Uterus (tissue), 4 donors: ENCODE measurements around the gene MTG2. TPM values are rescaled to one million over a fixed set of nuclear protein-coding genes. Genes with fewer than 3 reads are reported as not detected.

Experiments used
- DNase-seq, 2 donors: peaks; one replicate each; pipeline ENCODE4 v3.0.0-alpha.2; 2019 to 2020
- H3K27ac ChIP-seq, 2 donors: fragments of 200-600 bp; sonication (generic); 1 replicate in 1 of 2; 2 replicates in 1 of 2; pipeline ENCODE4 v1.5.1; 2016 to 2018
- H3K27me3 ChIP-seq, 2 donors: fragments of 200-600 bp; sonication (generic); one replicate each; pipeline ENCODE4 v1.5.1; 2018 to 2019; ENCODE audit warnings: control low read depth in 1 of 2
- H3K36me3 ChIP-seq, 2 donors: fragments of 200-600 bp; sonication (generic); one replicate each; pipeline ENCODE4 v1.5.1; 2019; ENCODE audit warnings: control low read depth in 1 of 2
- H3K4me1 ChIP-seq, 2 donors: fragments of 200-600 bp; sonication (generic); one replicate each; pipeline ENCODE4 v1.5.1; 2018 to 2019; ENCODE audit warnings: control low read depth in 1 of 2
- H3K4me3 ChIP-seq, 2 donors: fragments of 200-600 bp; sonication (generic); 1 replicate in 1 of 2; 2 replicates in 1 of 2; pipeline ENCODE4 v1.5.1; 2018 to 2019; ENCODE audit warnings: mild to moderate bottlenecking in 1 of 2
- H3K9me3 ChIP-seq, 2 donors: fragments of 200-600 bp; sonication (generic); one replicate each; pipeline ENCODE4 v1.5.1; 2019; ENCODE audit warnings: control low read depth in 1 of 2
- POLR2A ChIP-seq, 2 donors: fragments of 450-650 bp; IDR thresholded peaks; one replicate each; pipeline ENCODE4 v1.6.1; 2016; ENCODE audit warnings: antibody characterized with exemption in 2 of 2, mild to moderate bottlenecking in 1 of 2, moderate library complexity in 1 of 2
- intact Hi-C: fragments of 100-400 bp; cut with DNase I; formaldehyde crosslinking; loops from one replicate; pipeline ENCODE4 v1.15.1; 2023; ENCODE audit warnings: low total_unique reads
- total RNA-seq, 4 donors: library from RNA; depleted of rRNA in 3 of 4; stranded (reverse); fragments of >200 nt in 3 of 4; gene quantifications; one replicate each; pipeline versions ENCODE4 v1.1.0 to v1.2.4, GENCODE V29; 2014 to 2023
- TF ChIP-seq, protein P1 (sequence below), 4 experiments: fragments of 200-600 bp in 2 of 4; fragments of 450-650 bp in 2 of 4; sonication (generic) in 2 of 4; IDR thresholded peaks; one replicate each; pipeline ENCODE4 v1.5.1; 2016 to 2019; ENCODE audit warnings: antibody characterized with exemption in 4 of 4, mild to moderate bottlenecking in 2 of 4, moderate library complexity in 1 of 4
- donor health status: DM: yes; HTN: yes; CAD: no.

The MTG2 gene
- total RNA-seq, 4 donors from 2014 or later: 0.59 to 38.5 (median 22.7) TPM

- no peak for DNase-seq
- H3K4me1 ChIP-seq: no peaks in the 10 kb centered on the region
Measured at GRCh38 chr20:62208795-62209755, 26.2 kb downstream of the MTG2 start.

DNA sequence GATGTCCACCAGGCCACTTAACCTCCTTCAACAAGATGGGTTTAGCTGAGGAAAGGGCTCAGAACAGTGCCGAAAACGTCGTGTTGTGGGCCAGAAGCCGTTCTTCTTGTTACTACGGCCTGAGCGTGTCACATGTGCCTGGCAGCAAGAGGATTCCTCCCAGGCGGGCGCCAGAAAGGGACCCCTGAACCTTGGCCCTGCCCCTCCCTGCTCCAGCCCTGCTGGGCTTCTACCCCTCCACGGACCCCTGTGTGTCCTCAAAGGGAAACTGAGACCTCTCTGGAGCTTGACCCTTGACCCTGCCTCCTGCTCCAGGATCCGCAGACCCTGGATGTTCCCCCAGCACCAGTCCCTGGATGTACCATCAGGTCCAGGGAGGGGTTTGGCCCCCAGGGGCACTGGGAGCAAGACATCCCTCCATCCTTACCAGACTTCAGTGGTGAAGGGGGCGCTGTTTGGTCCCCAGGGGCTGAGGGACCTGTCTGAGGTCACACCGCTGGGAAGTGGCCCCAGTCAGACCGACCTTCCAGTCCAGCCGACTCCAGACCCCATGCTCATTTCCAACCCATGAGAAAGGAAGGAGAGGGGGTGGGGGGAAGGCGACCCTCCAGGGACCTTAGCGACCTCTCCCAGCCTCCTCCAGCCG lies 27.1 kb downstream of the MTG2 start:
- Histone ChIP-seq H3K27ac (no peak overlapping the region), H3K4me3 (no peak overlapping the region), H3K4me1 (no peaks in the 10 kb centered on the region), H3K9me3 (no peaks in the 10 kb centered on the region), H3K36me3 (no peaks in the 10 kb centered on the region), H3K27me3 (peaks cover 3 to 16% of the 10 kb centered on the region in 2 donors)
- TF ChIP-seq, protein P1, sequence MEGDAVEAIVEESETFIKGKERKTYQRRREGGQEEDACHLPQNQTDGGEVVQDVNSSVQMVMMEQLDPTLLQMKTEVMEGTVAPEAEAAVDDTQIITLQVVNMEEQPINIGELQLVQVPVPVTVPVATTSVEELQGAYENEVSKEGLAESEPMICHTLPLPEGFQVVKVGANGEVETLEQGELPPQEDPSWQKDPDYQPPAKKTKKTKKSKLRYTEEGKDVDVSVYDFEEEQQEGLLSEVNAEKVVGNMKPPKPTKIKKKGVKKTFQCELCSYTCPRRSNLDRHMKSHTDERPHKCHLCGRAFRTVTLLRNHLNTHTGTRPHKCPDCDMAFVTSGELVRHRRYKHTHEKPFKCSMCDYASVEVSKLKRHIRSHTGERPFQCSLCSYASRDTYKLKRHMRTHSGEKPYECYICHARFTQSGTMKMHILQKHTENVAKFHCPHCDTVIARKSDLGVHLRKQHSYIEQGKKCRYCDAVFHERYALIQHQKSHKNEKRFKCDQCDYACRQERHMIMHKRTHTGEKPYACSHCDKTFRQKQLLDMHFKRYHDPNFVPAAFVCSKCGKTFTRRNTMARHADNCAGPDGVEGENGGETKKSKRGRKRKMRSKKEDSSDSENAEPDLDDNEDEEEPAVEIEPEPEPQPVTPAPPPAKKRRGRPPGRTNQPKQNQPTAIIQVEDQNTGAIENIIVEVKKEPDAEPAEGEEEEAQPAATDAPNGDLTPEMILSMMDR (IDR thresholded peaks at IDR 0.05): no peak
- TF ChIP-seq POLR2A (IDR thresholded peaks at IDR 0.05): no peak
- DNase-seq: no peak
- intact Hi-C loops: no loop called here

More at GRCh38 chr20:62208795-62209755, 26.2 kb downstream of the MTG2 start:
- no peak overlapping the region for H3K4me3 ChIP-seq
- TF ChIP-seq, protein P1 (IDR thresholded peaks at IDR 0.05): no peak
- no peak for TF ChIP-seq POLR2A (IDR thresholded peaks at IDR 0.05)
- H3K27ac ChIP-seq: no peak overlapping the region
- H3K36me3 ChIP-seq: no peaks in the 10 kb centered on the region
- H3K9me3 ChIP-seq: no peaks in the 10 kb centered on the region
- intact Hi-C loops: no loop called here
- H3K27me3 ChIP-seq: peaks cover 3 to 9% of the 10 kb centered on the region in 2 donors

GRCh38 chr20:62210496-62210855 lies 27.6 kb downstream of the MTG2 start:
- intact Hi-C loops: no loop called here
- TF ChIP-seq, protein P1 (IDR thresholded peaks at IDR 0.05): no peak
- no peak for TF ChIP-seq POLR2A (IDR thresholded peaks at IDR 0.05)
- Histone ChIP-seq H3K27me3 (peaks cover 3 to 16% of the 10 kb centered on the region in 2 donors), H3K36me3 (no peaks in the 10 kb centered on the region), H3K9me3 (no peaks in the 10 kb centered on the region), H3K27ac (no peak overlapping the region), H3K4me3 (no peak overlapping the region), H3K4me1 (no peaks in the 10 kb centered on the region)
- DNase-seq: no peak

DNA sequence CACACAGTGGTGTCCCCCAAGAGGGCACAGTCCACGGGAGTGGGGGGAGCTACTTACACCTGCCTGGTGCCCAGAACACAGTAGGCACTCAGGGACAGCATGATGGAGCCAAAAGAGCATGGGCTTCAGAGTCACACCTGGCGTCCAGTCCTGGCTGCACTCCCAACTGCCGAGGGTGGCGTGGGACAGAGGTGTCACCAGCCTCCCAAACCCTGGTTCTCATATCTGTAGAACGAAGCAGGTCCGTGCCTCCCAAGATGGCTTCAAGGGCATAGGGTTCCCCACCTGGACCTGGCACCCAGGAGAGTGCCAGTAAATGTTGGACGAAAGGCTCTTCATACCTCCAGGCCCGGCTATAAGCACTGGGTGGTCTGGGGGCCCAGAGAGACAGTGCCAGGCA lies 28.4 kb downstream of the MTG2 start:
- Histone ChIP-seq H3K4me3 (no peak overlapping the region), H3K9me3 (no peaks in the 10 kb centered on the region), H3K27ac (no peak overlapping the region), H3K27me3 (peaks cover 3 to 16% of the 10 kb centered on the region in 2 donors), H3K4me1 (no peaks in the 10 kb centered on the region), H3K36me3 (no peaks in the 10 kb centered on the region)
- TF ChIP-seq POLR2A (IDR thresholded peaks at IDR 0.05): no peak
- TF ChIP-seq, protein P1 (IDR thresholded peaks at IDR 0.05): no peak
- no peak for DNase-seq
- intact Hi-C loops: no loop called here

GRCh38 chr20:62211769-62212288 lies 29.0 kb downstream of the MTG2 start:
- Histone ChIP-seq H3K4me1 (no peaks in the 10 kb centered on the region), H3K36me3 (no peaks in the 10 kb centered on the region), H3K9me3 (no peaks in the 10 kb centered on the region), H3K4me3 (no peak overlapping the region), H3K27me3 (peaks cover 3 to 17% of the 10 kb centered on the region in 2 donors), H3K27ac (no peak overlapping the region)
- DNase-seq: no peak
- intact Hi-C loops: no loop called here
- TF ChIP-seq, protein P1 (IDR thresholded peaks at IDR 0.05): no peak
